H9 (cell line): ENCODE measurements around the gene S100A7A. TPM values are rescaled to one million over a fixed set of nuclear protein-coding genes. Genes with fewer than 3 reads are reported as not detected.

Experiments
- DNase-seq: peaks from one replicate; pipeline ENCODE4 v3.0.0-alpha.2; 2017
- H2AFZ ChIP-seq: one replicate; pipeline ENCODE4 v1.6.1; 2013; ENCODE audit warnings: mild to moderate bottlenecking, low read length, control low read depth, moderate library complexity
- H2AK5ac ChIP-seq: 2 replicates; pipeline ENCODE4 v1.6.1; 2013; ENCODE audit warnings: low read length, control low read depth, mixed read lengths; ENCODE audit not compliant: insufficient read length
- H2BK120ac ChIP-seq: one replicate; pipeline ENCODE4 v1.6.1; 2013; ENCODE audit warnings: low read depth, mild to moderate bottlenecking, low read length, control low read depth, inconsistent platforms; ENCODE audit not compliant: poor library complexity, severe bottlenecking
- H2BK12ac ChIP-seq: 2 replicates; pipeline ENCODE4 v1.6.1; 2013; ENCODE audit warnings: low read length, control low read depth, mixed read lengths, low read depth; ENCODE audit not compliant: insufficient read length
- H2BK15ac ChIP-seq: 2 replicates; pipeline ENCODE4 v1.6.1; 2013; ENCODE audit warnings: low read depth, low read length, control low read depth
- H2BK20ac ChIP-seq: one replicate; pipeline ENCODE4 v1.6.1; 2013; ENCODE audit warnings: low read depth, mild to moderate bottlenecking, low read length, control low read depth, inconsistent platforms; ENCODE audit not compliant: poor library complexity, severe bottlenecking
- H2BK5ac ChIP-seq: 2 replicates; pipeline ENCODE4 v1.6.1; 2013; ENCODE audit warnings: low read length, control low read depth, mixed read lengths; ENCODE audit not compliant: insufficient read length
- H3K14ac ChIP-seq: 2 replicates; pipeline ENCODE4 v1.6.1; 2013; ENCODE audit warnings: low read length, control low read depth; ENCODE audit not compliant: insufficient read depth
- H3K18ac ChIP-seq: 2 replicates; pipeline ENCODE4 v1.6.1; 2013; ENCODE audit warnings: low read depth, mild to moderate bottlenecking, mixed read lengths, low read length, control low read depth; ENCODE audit not compliant: insufficient read length
- H3K23ac ChIP-seq: 2 replicates; pipeline ENCODE4 v1.6.1; 2013; ENCODE audit warnings: low read length, control low read depth, mixed read lengths, low read depth; ENCODE audit not compliant: insufficient read length
- H3K23me2 ChIP-seq: 2 replicates; pipeline ENCODE4 v1.6.1; 2013; ENCODE audit warnings: low read depth, mild to moderate bottlenecking, mixed read lengths, low read length, control low read depth; ENCODE audit not compliant: insufficient read length, poor library complexity, severe bottlenecking
- H3K27ac ChIP-seq: 2 replicates; pipeline ENCODE4 v1.5.1; 2013; ENCODE audit warnings: low read length, control low read depth, mixed read lengths, low read depth; ENCODE audit not compliant: insufficient read length
- H3K27me3 ChIP-seq: 2 replicates; pipeline ENCODE4 v1.6.1; 2013; ENCODE audit warnings: low read length, control low read depth, inconsistent platforms; ENCODE audit not compliant: insufficient read depth
- H3K4ac ChIP-seq: 2 replicates; pipeline ENCODE4 v1.6.1; 2013; ENCODE audit warnings: low read depth, mild to moderate bottlenecking, control low read depth, inconsistent platforms, low read length, moderate library complexity
- H3K4me1 ChIP-seq: 2 replicates; pipeline ENCODE4 v1.6.1; 2013; ENCODE audit warnings: low read length, control low read depth, inconsistent platforms; ENCODE audit not compliant: insufficient read depth
- H3K4me2 ChIP-seq: 2 replicates; pipeline ENCODE4 v1.6.1; 2013; ENCODE audit warnings: low read length, control low read depth, mixed read lengths; ENCODE audit not compliant: insufficient read length, insufficient read depth
- H3K56ac ChIP-seq: 2 replicates; pipeline ENCODE4 v1.6.1; 2013; ENCODE audit warnings: low read depth, mild to moderate bottlenecking, mixed read lengths, low read length, control low read depth; ENCODE audit not compliant: insufficient read length
- H3K79me1 ChIP-seq: 2 replicates; pipeline ENCODE4 v1.6.1; 2013; ENCODE audit warnings: low read depth, mild to moderate bottlenecking, moderate library complexity, low read length, control low read depth, inconsistent platforms; ENCODE audit not compliant: insufficient read depth, poor library complexity, severe bottlenecking
- H3K79me2 ChIP-seq: 2 replicates; pipeline ENCODE4 v1.6.1; 2013; ENCODE audit warnings: low read length, control low read depth, inconsistent platforms; ENCODE audit not compliant: insufficient read depth
- H3K9ac ChIP-seq: 2 replicates; pipeline ENCODE4 v1.6.1; 2013; ENCODE audit warnings: low read length, control low read depth, mixed read lengths; ENCODE audit not compliant: insufficient read length; ENCODE audit errors: extremely low read depth
- H3K9me3 ChIP-seq: one replicate; pipeline ENCODE4 v1.6.1; 2013; ENCODE audit warnings: low read depth, low read length, inconsistent platforms; ENCODE audit not compliant: control insufficient read depth
- H3T11ph ChIP-seq: one replicate; pipeline ENCODE4 v1.6.1; 2013; ENCODE audit warnings: mild to moderate bottlenecking, low read length, control low read depth, inconsistent platforms
- H4K20me1 ChIP-seq: one replicate; pipeline ENCODE4 v1.6.1; 2013; ENCODE audit not compliant: control insufficient read depth, insufficient read length, insufficient read depth
- H4K5ac ChIP-seq: 2 replicates; pipeline ENCODE4 v1.6.1; 2013; ENCODE audit warnings: low read depth, mild to moderate bottlenecking, mixed read lengths, low read length, control low read depth; ENCODE audit not compliant: insufficient read length
- H4K8ac ChIP-seq: replicated peaks from 2 replicates; pipeline ENCODE4 v1.6.1; 2013; ENCODE audit warnings: low read length, control low read depth, mixed read lengths, low read depth; ENCODE audit not compliant: insufficient read length
- H4K91ac ChIP-seq: 2 replicates; pipeline ENCODE4 v1.6.1; 2013; ENCODE audit warnings: low read depth, mild to moderate bottlenecking, moderate library complexity, mixed read lengths, low read length, control low read depth; ENCODE audit not compliant: insufficient read length
- H3K27ac Mint-ChIP-seq, 3 experiments: 2 replicates in 2 of 3; 3 replicates in 1 of 3; pipeline ENCODE4 v1.8.0; 2020 to 2021; ENCODE audit warnings: mixed read lengths in 3 of 3, mild to moderate bottlenecking in 1 of 3, moderate library complexity in 1 of 3
- H3K27me3 Mint-ChIP-seq: 2 replicates; pipeline ENCODE4 v1.8.0; 2021; ENCODE audit warnings: low read depth, mild to moderate bottlenecking, moderate library complexity, mixed read lengths
- H3K36me3 Mint-ChIP-seq, 3 experiments: 2 replicates in 2 of 3; 3 replicates in 1 of 3; pipeline ENCODE4 v1.8.0; 2020 to 2021; ENCODE audit warnings: low read depth in 3 of 3, mixed read lengths in 3 of 3; ENCODE audit not compliant: insufficient read depth in 1 of 3
- H3K4me1 Mint-ChIP-seq, 2 experiments: 2 replicates each; pipeline ENCODE4 v1.8.0; 2020; ENCODE audit warnings: mixed read lengths in 2 of 2
- H3K4me3 Mint-ChIP-seq, 2 experiments: 2 replicates in 1 of 2; 3 replicates in 1 of 2; pipeline ENCODE4 v1.8.0; 2020 to 2021; ENCODE audit warnings: mild to moderate bottlenecking in 2 of 2, mixed read lengths in 2 of 2, moderate library complexity in 1 of 2
- H3K9me3 Mint-ChIP-seq, 2 experiments: 2 replicates in 1 of 2; 3 replicates in 1 of 2; pipeline ENCODE4 v1.8.0; 2020; ENCODE audit warnings: mild to moderate bottlenecking in 2 of 2, mixed read lengths in 2 of 2, moderate library complexity in 1 of 2
- WGBS: extraction: QIAGEN DNeasy Blood & Tissue Kit; methylation state at CpG from one replicate; pipeline ENCODE4 v1.1.7; 2013; ENCODE audit warnings: missing lambda C conversion rate, low lambda C conversion rate, mixed read lengths; ENCODE audit not compliant: insufficient read length; ENCODE audit errors: extremely low coverage; 5-methylcytosine and 5-hydroxymethylcytosine counted together
- total RNA-seq: library from RNA; stranded (reverse); gene quantifications from 2 replicates; pipeline ENCODE4 v1.2.1, GENCODE V29; 2021
- TF ChIP-seq, protein P1 (sequence below): fragments of 200-600 bp; sonication (generic); conservative IDR thresholded peaks from 3 replicates; pipeline ENCODE4 v1.8.0; 2021; ENCODE audit warnings: antibody characterized with exemption, mild to moderate bottlenecking

S100A7A gene
- total RNA-seq, 1 experiment from 2014 or later: not detected

DNA sequence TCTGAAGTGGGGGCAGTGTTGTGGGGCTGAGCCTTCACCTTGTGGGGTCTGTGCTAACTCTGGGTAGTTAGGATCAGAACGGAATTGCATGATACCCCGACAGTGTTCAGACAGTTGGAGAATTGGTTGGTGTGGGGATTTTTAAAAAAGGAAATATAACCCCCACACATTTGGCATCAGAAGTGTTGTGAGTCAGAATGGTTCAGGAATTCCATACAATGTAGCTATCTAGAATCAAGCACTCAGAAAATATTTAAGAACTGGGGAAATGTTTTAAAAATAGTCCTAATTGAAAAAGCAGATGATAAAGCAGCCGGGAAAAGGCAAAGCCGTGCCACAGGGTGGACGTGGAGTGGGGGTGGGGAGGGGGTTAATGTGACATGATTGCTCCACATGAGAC is 50.6 kb downstream of the S100A7A start:
- Mint-ChIP-seq H3K27ac (peak overlapping the region in 1 of 3 experiments; percentile 74; a peak in 1 of 7 replicates), H3K4me3 (no peak overlapping the region), H3K9me3 (peaks cover 13 to 25% of the 10 kb centered on the region in 2 experiments), H3K4me1 (peaks cover 16 to 18% of the 10 kb centered on the region in 2 experiments), H3K36me3 (peaks cover 4 to 10% (median 5%) of the 10 kb centered on the region in 3 experiments; a peak in 5 of 7 replicates), H3K27me3 (peaks cover 15% of the 10 kb centered on the region)
- H4K20me1 ChIP-seq: no peaks in the 10 kb centered on the region
- no peak overlapping the region for H2BK12ac ChIP-seq
- H2BK5ac ChIP-seq: no peak overlapping the region
- no peak overlapping the region for H2AFZ ChIP-seq
- WGBS: no CpG with 5 or more reads among the region's 5 CpGs
- no peak overlapping the region for H3K56ac ChIP-seq
- H3K4ac ChIP-seq: no peak overlapping the region
- no peaks in the 10 kb centered on the region for H3K79me2 ChIP-seq
- H3K4me2 ChIP-seq: no peak overlapping the region
- no peak overlapping the region for H2BK120ac ChIP-seq
- H4K91ac ChIP-seq: no peak overlapping the region
- H3K9me3 ChIP-seq: peaks cover 10% of the 10 kb centered on the region
- no peak overlapping the region for H4K5ac ChIP-seq
- H3K4me1 ChIP-seq: no peaks in the 10 kb centered on the region
- H2AK5ac ChIP-seq: no peak overlapping the region
- no peak overlapping the region for H3K9ac ChIP-seq
- TF ChIP-seq, protein P1, sequence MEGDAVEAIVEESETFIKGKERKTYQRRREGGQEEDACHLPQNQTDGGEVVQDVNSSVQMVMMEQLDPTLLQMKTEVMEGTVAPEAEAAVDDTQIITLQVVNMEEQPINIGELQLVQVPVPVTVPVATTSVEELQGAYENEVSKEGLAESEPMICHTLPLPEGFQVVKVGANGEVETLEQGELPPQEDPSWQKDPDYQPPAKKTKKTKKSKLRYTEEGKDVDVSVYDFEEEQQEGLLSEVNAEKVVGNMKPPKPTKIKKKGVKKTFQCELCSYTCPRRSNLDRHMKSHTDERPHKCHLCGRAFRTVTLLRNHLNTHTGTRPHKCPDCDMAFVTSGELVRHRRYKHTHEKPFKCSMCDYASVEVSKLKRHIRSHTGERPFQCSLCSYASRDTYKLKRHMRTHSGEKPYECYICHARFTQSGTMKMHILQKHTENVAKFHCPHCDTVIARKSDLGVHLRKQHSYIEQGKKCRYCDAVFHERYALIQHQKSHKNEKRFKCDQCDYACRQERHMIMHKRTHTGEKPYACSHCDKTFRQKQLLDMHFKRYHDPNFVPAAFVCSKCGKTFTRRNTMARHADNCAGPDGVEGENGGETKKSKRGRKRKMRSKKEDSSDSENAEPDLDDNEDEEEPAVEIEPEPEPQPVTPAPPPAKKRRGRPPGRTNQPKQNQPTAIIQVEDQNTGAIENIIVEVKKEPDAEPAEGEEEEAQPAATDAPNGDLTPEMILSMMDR: no peak
- peak overlapping the region; percentile 9 for H3K18ac ChIP-seq
- H3K23ac ChIP-seq: no peak overlapping the region
- no peaks in the 10 kb centered on the region for H3K79me1 ChIP-seq
- H3K14ac ChIP-seq: no peak overlapping the region
- no peaks in the 10 kb centered on the region for H3K23me2 ChIP-seq
- H4K8ac ChIP-seq: no peak overlapping the region
- H2BK15ac ChIP-seq: no peak overlapping the region
- DNase-seq: no peak
- H3K27ac ChIP-seq: no peak overlapping the region
- H3T11ph ChIP-seq: no peak overlapping the region
- H2BK20ac ChIP-seq: no peak overlapping the region
- no peaks in the 10 kb centered on the region for H3K27me3 ChIP-seq
